ENCODE measurements around the gene TCFL5. TPM values are rescaled to one million over a fixed set of nuclear protein-coding genes. Genes with fewer than 3 reads are reported as not detected.

Gene TCFL5
- total RNA-seq, 1 experiment from 2014 or later: 20.4 TPM

GRCh38 chr20:62910777-62911497 lies 49.3 kb upstream of the TCFL5 start:
- ATAC-seq (no peak), DNase-seq (ENCODE audit: low spot score) (no peak)
- no peaks in the 10 kb centered on the region for H3K27me3 Mint-ChIP-seq (ENCODE audit: low read depth)
- ChIA-PET POLR2A (no interaction called here), CTCF (interaction anchor here (2.1 kb wide), 1 partner anchor 10 kb away, joined by 5 read pairs; no protein-coding TSS in a partner anchor)
- peaks cover 72% of the 10 kb centered on the region for H3K36me3 Mint-ChIP-seq
- no peak overlapping the region for H3K4me3 Mint-ChIP-seq
- H3K27ac Mint-ChIP-seq: peak overlapping the region; percentile 79
- H3K4me1 Mint-ChIP-seq: peaks cover 23% of the 10 kb centered on the region
- H3K9me3 Mint-ChIP-seq: no peaks in the 10 kb centered on the region
- TF ChIP-seq ZNF416 (CRISPR knock-in tag; IDR thresholded peaks at IDR 0.05) (no peak), ARID4B (CRISPR knock-in tag; IDR thresholded peaks at IDR 0.05; ENCODE audit: borderline replicate concordance) (no peak), ZBTB21 (CRISPR knock-in tag; IDR thresholded peaks at IDR 0.05; ENCODE audit: borderline replicate concordance) (no peak), SMAD4 (CRISPR knock-in tag; IDR thresholded peaks at IDR 0.05) (no peak), SP1 (CRISPR knock-in tag; conservative IDR thresholded peaks at IDR 0.05) (no peak)

- CTCF ChIA-PET: interaction anchor here (2.1 kb wide), 1 partner anchor 9 kb away, joined by 5 read pairs; no protein-coding TSS in a partner anchor
- Mint-ChIP-seq H3K9me3 (no peaks in the 10 kb centered on the region), H3K4me1 (peaks cover 16% of the 10 kb centered on the region), H3K27ac (peak overlapping the region; percentile 79), H3K27me3 (ENCODE audit: low read depth) (no peaks in the 10 kb centered on the region), H3K36me3 (peaks cover 78% of the 10 kb centered on the region), H3K4me3 (no peak overlapping the region)
- ATAC-seq: no peak
- no peak for TF ChIP-seq ZNF512 (CRISPR knock-in tag; IDR thresholded peaks at IDR 0.05; ENCODE audit: borderline replicate concordance)
- no peak for TF ChIP-seq E2F1 (CRISPR knock-in tag; IDR thresholded peaks at IDR 0.05)
- no peak for TF ChIP-seq NR2C2 (CRISPR knock-in tag; IDR thresholded peaks at IDR 0.05)
- TF ChIP-seq JUN (CRISPR knock-in tag; IDR thresholded peaks at IDR 0.05): no peak
- no peak for TF ChIP-seq CDX4 (CRISPR knock-in tag; IDR thresholded peaks at IDR 0.05; ENCODE audit: borderline replicate concordance)
- no peak for TF ChIP-seq PRRX2 (CRISPR knock-in tag; IDR thresholded peaks at IDR 0.05)
- TF ChIP-seq ATF2 (CRISPR knock-in tag; IDR thresholded peaks at IDR 0.05; ENCODE audit: borderline replicate concordance, low read depth): no peak
- TF ChIP-seq AFF4 (CRISPR knock-in tag; IDR thresholded peaks at IDR 0.05; ENCODE audit: borderline replicate concordance): no peak
- no peak for TF ChIP-seq NFYB (CRISPR knock-in tag; conservative IDR thresholded peaks at IDR 0.05; ENCODE audit: low read depth)
- POLR2A ChIA-PET: interaction anchor here (0.6 kb wide), 1 partner anchor 468 kb away, joined by 3 read pairs; no protein-coding TSS in a partner anchor
- no peak for DNase-seq (ENCODE audit: low spot score)
Measured at GRCh38 chr20:62910217-62910766, 48.7 kb upstream of the TCFL5 start.

Measured in WTC11 (cell line).